Right lobe of liver (tissue), 6 donors: ENCODE data around the gene TMEM129. TPM values are rescaled to one million over a fixed set of nuclear protein-coding genes. Genes with fewer than 3 reads are reported as not detected.

Source experiments
- ATAC-seq, 4 donors: fragments of 200-7000 bp; cut with Tn5 transposase; one replicate each; pipeline ENCODE4 v1.9.1; 2020; ENCODE audit warnings: mild to moderate bottlenecking in 4 of 4, moderate library complexity in 4 of 4
- DNase-seq, 3 donors: peaks; one replicate each; pipeline ENCODE4 v3.0.0-alpha.2; 2020
- H3K27ac ChIP-seq, 3 donors: fragments of 200-600 bp; one replicate each; pipeline ENCODE4 v1.8.0; 2022
- H3K27me3 ChIP-seq, 2 donors: fragments of 200-600 bp; one replicate each; pipeline ENCODE4 v1.8.0; 2022
- H3K36me3 ChIP-seq, 4 donors: fragments of 200-600 bp; sonication (generic) in 1 of 4; one replicate each; pipeline versions ENCODE4 v1.5.1 to v1.8.0; 2017 to 2022; ENCODE audit warnings: control low read depth in 1 of 4
- H3K4me1 ChIP-seq, 4 donors: fragments of 200-600 bp; sonication (generic) in 1 of 4; one replicate each; pipeline versions ENCODE4 v1.5.1 to v1.8.0; 2017 to 2022; ENCODE audit warnings: control low read depth in 1 of 4
- H3K4me3 ChIP-seq, 3 donors: fragments of 200-600 bp; one replicate each; pipeline ENCODE4 v1.8.0; 2022
- H3K9me3 ChIP-seq, 4 donors: fragments of 200-600 bp; sonication (generic) in 1 of 4; one replicate each; pipeline versions ENCODE4 v1.5.1 to v1.8.0; 2017 to 2022; ENCODE audit warnings: control low read depth in 1 of 4
- CTCF ChIP-seq, 4 donors: fragments of 200-600 bp in 3 of 4; fragments of 450-650 bp in 1 of 4; IDR thresholded peaks; one replicate each; pipeline versions ENCODE4 v1.5.1 to v1.8.0; 2016 to 2022; ENCODE audit warnings: antibody characterized with exemption in 4 of 4, mild to moderate bottlenecking in 2 of 4
- POLR2A ChIP-seq: fragments of 450-650 bp; IDR thresholded peaks from one replicate; pipeline ENCODE4 v1.6.1; 2017; ENCODE audit warnings: antibody characterized with exemption, mild to moderate bottlenecking
- WGBS: methylation state at CpG from one replicate; pipeline ENCODE4 v1.1.6; 2018; ENCODE audit warnings: low coverage, low lambda C conversion rate; ENCODE audit not compliant: insufficient coverage; ENCODE audit errors: missing lambda C conversion rate; 5-methylcytosine and 5-hydroxymethylcytosine counted together
- intact Hi-C, 2 donors: fragments of 100-400 bp; cut with DNase I; formaldehyde crosslinking; loops; one replicate each; pipeline versions ENCODE4 v1.11.2 to v1.14.1; 2022
- total RNA-seq, 6 experiments: library from RNA; depleted of rRNA in 2 of 6; stranded (reverse); fragments of >200 nt in 2 of 6; fragmentation: NEBNext Ultra II Directional in 3 of 6; extraction: Animal tissue kit (Norgen Biotek cat#: 25700) in 3 of 6; gene quantifications; one replicate each; pipeline versions ENCODE4 v1.1.0 to v1.2.4, GENCODE V29; 2016 to 2023
- donor health status: DM: no; HTN: yes; CAD: no.
- donor health status: DM: no; HTN: no; CAD: no.
- donor health status: DM: no; HTN: no; CAD: no.
- donor health status: DM: no; HTN: yes; CAD: no.
- donor health status: DM: no; HTN: yes; CAD: no.

TMEM129 gene
- total RNA-seq, 6 experiments from 2014 or later, result 13.8 to 51.0 (median 25.4) TPM

GRCh38 chr4:1750381-1751154, 29.4 kb upstream of the TMEM129 start:
- H3K36me3 ChIP-seq, result no peaks in the 10 kb centered on the region
- H3K27ac ChIP-seq, result no peak overlapping the region
- TF ChIP-seq POLR2A, result no peak
- TF ChIP-seq CTCF (IDR thresholded peaks at IDR 0.05), result no peak
- peaks cover 0 to 3% (median 0%) of the 10 kb centered on the region in 4 donors for H3K4me1 ChIP-seq
- H3K27me3 ChIP-seq, result no peaks in the 10 kb centered on the region
- ATAC-seq, result no peak
- no peak overlapping the region for H3K4me3 ChIP-seq
- no peak for DNase-seq
- WGBS, result 62% methylated on average over 2 of the region's 18 CpGs
- intact Hi-C loops, result loop anchor here in 1 of 2 donors (5.0 to 10.0 kb wide), 2 partner anchors 57 to 144 kb away; no protein-coding TSS in a partner anchor
- H3K9me3 ChIP-seq, result no peaks in the 10 kb centered on the region

DNA sequence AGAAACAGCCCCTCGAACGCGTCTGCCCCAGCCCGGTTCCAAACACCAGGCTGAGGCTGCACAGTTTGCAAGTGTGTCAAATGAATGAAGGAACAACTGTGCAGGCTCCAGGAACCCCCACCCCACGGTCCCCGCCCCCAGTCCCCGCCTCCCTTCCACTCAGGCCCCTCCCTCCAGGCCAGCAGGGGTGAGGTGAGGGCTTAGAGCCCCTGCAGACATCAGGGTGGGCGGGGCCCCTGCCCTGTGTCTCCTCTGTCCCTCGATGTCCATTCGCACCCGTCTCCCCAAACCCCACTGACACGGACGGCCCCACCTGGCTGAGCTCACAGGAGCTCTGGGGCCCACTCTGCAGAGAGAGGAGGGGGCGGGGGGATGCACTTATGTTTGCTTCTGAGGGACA, 28.7 kb upstream of the TMEM129 start:
- Histone ChIP-seq H3K4me1 (peaks cover 0 to 11% (median under 1%) of the 10 kb centered on the region in 4 donors), H3K9me3 (no peaks in the 10 kb centered on the region), H3K27ac (no peak overlapping the region), H3K4me3 (no peak overlapping the region), H3K27me3 (no peaks in the 10 kb centered on the region), H3K36me3 (no peaks in the 10 kb centered on the region)
- no CpG with 5 or more reads among the region's 14 CpGs for WGBS
- intact Hi-C loops, result loop anchor here (5.0 to 10.0 kb wide), 4 partner anchors 57 to 155 kb away; no protein-coding TSS in a partner anchor
- ATAC-seq (no peak), DNase-seq (no peak)
- TF ChIP-seq POLR2A (no peak), CTCF (IDR thresholded peaks at IDR 0.05) (no peak)

DNA sequence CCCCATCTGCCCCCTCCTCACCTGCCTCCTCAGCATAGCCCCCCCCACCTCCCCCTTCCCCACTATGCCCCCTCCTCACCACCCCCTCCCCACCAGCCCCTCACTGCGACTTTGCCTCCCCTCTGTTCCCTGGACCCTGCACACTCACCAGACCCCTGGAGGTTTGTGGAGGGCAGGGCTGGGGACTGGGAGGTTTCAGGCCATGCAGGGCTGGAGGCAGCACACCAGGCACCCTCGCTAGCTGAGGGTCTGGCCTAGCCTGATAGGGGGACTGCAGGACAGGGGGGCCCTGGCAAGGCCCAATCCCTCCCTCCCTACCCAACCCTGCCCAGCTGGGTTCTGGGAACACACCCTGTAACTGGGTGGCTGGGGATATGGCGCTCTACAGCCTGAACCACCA, 28.2 kb upstream of the TMEM129 start:
- H3K4me1 ChIP-seq, result peaks cover 0 to 15% (median 3%) of the 10 kb centered on the region in 4 donors

GRCh38 chr4:1748465-1748995, 27.4 kb upstream of the TMEM129 start:
- no CpG with 5 or more reads among the region's 29 CpGs for WGBS
- intact Hi-C loops, result loop anchor here in 1 of 2 donors (5.0 to 10.0 kb wide), 2 partner anchors 64 to 156 kb away; no protein-coding TSS in a partner anchor
- DNase-seq (peak; percentile 79 to 85 (median 79)), ATAC-seq (peak; percentile 29 to 60 (median 48))
- no peaks in the 10 kb centered on the region for H3K36me3 ChIP-seq
- no peak overlapping the region for H3K4me3 ChIP-seq
- peak; percentile 78 to 88 (median 85) for TF ChIP-seq CTCF (IDR thresholded peaks at IDR 0.05)
- no peak for TF ChIP-seq POLR2A
- H3K27me3 ChIP-seq, result no peaks in the 10 kb centered on the region
- peaks cover 0 to 17% (median 3%) of the 10 kb centered on the region in 4 donors for H3K4me1 ChIP-seq
- no peak overlapping the region for H3K27ac ChIP-seq
- no peaks in the 10 kb centered on the region for H3K9me3 ChIP-seq

More for the DNA sequence above, 28.2 kb upstream of the TMEM129 start:
- Histone ChIP-seq H3K36me3 (no peaks in the 10 kb centered on the region), H3K9me3 (no peaks in the 10 kb centered on the region), H3K27ac (no peak overlapping the region), H3K27me3 (no peaks in the 10 kb centered on the region), H3K4me3 (no peak overlapping the region)
- WGBS, result 57% methylated on average over 1 of the region's 3 CpGs
- no peak for TF ChIP-seq POLR2A
- TF ChIP-seq CTCF (IDR thresholded peaks at IDR 0.05), result no peak
- intact Hi-C loops, result loop anchor here in 1 of 2 donors (5.0 to 10.0 kb wide), 2 partner anchors 63 to 155 kb away; no protein-coding TSS in a partner anchor
- DNase-seq (no peak), ATAC-seq (no peak)
